ENCODE measurements around the gene CCDC159.
A peak's percentile ranks its signal among the peaks of the same experiment; 100 is the strongest.

DNA sequence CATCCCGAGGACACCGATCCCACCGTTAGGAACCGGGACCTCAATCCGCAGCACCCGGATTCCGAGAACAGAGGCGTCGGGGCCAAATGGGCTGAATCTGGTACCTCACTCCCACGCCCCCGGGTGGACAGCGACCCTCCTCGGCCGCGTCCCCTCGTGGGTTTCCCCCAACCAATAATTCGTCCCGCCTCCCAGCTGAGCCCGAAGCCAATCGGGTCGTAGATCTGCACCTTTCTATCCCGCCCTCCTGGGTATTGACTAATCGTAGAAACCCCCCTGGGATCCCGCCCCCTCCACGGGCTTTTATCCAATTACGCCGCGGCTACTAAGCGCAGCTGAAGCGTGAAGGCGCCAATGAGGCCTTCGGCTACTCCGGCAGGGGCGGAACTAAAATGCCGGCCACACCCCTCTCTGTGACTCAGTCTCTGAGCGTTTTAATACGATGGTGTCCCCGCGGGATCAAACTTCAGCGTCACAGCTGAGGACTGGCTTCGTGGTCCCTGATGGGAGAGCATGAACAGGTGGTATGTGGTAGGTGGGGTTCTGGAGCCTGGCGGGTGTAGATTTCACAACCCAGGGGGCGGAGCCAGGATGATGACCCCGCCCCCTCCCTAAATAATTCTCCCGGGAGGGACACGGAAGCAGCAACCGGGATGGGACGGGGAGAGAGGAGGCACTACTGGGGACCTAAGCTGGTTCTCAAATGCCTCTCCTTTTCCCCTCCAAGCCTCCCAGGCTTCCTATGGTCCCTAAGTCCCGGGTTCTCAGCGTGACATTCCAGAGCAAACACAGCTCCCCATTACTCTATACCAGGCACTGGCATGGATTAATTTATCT lies at the start of gene CCDC159, which contains the start of gene TMEM205:
- TF ChIP-seq, protein P1, sequence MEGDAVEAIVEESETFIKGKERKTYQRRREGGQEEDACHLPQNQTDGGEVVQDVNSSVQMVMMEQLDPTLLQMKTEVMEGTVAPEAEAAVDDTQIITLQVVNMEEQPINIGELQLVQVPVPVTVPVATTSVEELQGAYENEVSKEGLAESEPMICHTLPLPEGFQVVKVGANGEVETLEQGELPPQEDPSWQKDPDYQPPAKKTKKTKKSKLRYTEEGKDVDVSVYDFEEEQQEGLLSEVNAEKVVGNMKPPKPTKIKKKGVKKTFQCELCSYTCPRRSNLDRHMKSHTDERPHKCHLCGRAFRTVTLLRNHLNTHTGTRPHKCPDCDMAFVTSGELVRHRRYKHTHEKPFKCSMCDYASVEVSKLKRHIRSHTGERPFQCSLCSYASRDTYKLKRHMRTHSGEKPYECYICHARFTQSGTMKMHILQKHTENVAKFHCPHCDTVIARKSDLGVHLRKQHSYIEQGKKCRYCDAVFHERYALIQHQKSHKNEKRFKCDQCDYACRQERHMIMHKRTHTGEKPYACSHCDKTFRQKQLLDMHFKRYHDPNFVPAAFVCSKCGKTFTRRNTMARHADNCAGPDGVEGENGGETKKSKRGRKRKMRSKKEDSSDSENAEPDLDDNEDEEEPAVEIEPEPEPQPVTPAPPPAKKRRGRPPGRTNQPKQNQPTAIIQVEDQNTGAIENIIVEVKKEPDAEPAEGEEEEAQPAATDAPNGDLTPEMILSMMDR (IDR thresholded peaks at IDR 0.05 in 4 of 5, conservative IDR thresholded peaks at IDR 0.05 in 1 of 5): peak in 1 of 5 experiments; percentile 11
- TF ChIP-seq POLR2A (IDR thresholded peaks at IDR 0.05): peak; percentile 75 to 91
